H1 (cell line): ENCODE measurements around the gene CEP57. TPM values are rescaled to one million over a fixed set of nuclear protein-coding genes. Genes with fewer than 3 reads are reported as not detected.

ENCODE experiments used
- CTCF ChIA-PET: fragments of 300-600 bp; sonication (Branson Sonifier 250); formaldehyde crosslinking; loops from one replicate; lab custom pipeline; 2021; ENCODE audit not compliant: partially characterized antibody; lab: Charles Lee
- POLR2A ChIA-PET: fragments of 300-600 bp; sonication (Branson Sonifier 250); formaldehyde crosslinking; loops from one replicate; lab custom pipeline; 2021; ENCODE audit warnings: inconsistent platforms; ENCODE audit not compliant: partially characterized antibody; lab: Charles Lee
- DNase-seq, 2 experiments: peaks; one replicate each; pipeline versions ENCODE4 v3.0.0 to v3.0.0-alpha.2; 2010 to 2022; ENCODE audit warnings: low spot score in 2 of 2, low read depth in 1 of 2, mixed read lengths in 1 of 2
- FAIRE-seq: peaks from 2 replicates; lab custom pipeline; 2011; peaks lifted over from hg19 to GRCh38; lab: Jason Lieb, UNC
- H2AFZ ChIP-seq: 2 replicates; pipeline ENCODE4 v1.8.1; 2012; ENCODE audit warnings: low read length, inconsistent platforms
- H2AK5ac ChIP-seq: 2 replicates; pipeline ENCODE4 v1.6.1; 2013; ENCODE audit warnings: low read depth, low read length
- H2BK120ac ChIP-seq: replicated peaks from 2 replicates; pipeline ENCODE3; 2013; ENCODE audit warnings: low read depth, low read length, inconsistent platforms
- H2BK12ac ChIP-seq: 2 replicates; pipeline ENCODE4 v1.6.1; 2013; ENCODE audit warnings: low read depth, low read length
- H2BK15ac ChIP-seq: 2 replicates; pipeline ENCODE4 v1.6.1; 2013; ENCODE audit warnings: low read length
- H2BK20ac ChIP-seq: 2 replicates; pipeline ENCODE4 v1.6.1; 2013; ENCODE audit warnings: low read length
- H2BK5ac ChIP-seq: 2 replicates; pipeline ENCODE4 v1.6.1; 2013; ENCODE audit warnings: low read depth, low read length
- H3K14ac ChIP-seq: 2 replicates; pipeline ENCODE4 v1.6.1; 2013; ENCODE audit warnings: inconsistent platforms; ENCODE audit not compliant: insufficient read length
- H3K18ac ChIP-seq: 2 replicates; pipeline ENCODE4 v1.6.1; 2013; ENCODE audit warnings: low read length; ENCODE audit errors: extremely low read depth
- H3K23ac ChIP-seq: 2 replicates; pipeline ENCODE4 v1.6.1; 2013; ENCODE audit warnings: inconsistent platforms; ENCODE audit not compliant: insufficient read length
- H3K23me2 ChIP-seq: 2 replicates; pipeline ENCODE4 v1.6.1; 2013; ENCODE audit warnings: low read depth, low read length
- H3K27ac ChIP-seq: 2 replicates; pipeline ENCODE4 v1.6.1; 2011; ENCODE audit warnings: low read depth, low read length, inconsistent platforms
- H3K27me3 ChIP-seq, 4 experiments: replicated peaks in 1 of 4; 1 replicate in 1 of 4; 2 replicates in 3 of 4; pipeline versions ENCODE4 v1.6.1 to v1.8.1; 2011 to 2013; ENCODE audit warnings: low read length in 3 of 4, mild to moderate bottlenecking in 3 of 4, inconsistent platforms in 2 of 4, mixed read lengths in 2 of 4, moderate library complexity in 1 of 4; ENCODE audit not compliant: control insufficient read depth in 3 of 4, insufficient read depth in 3 of 4; ENCODE audit errors: extremely low read depth in 1 of 4
- H3K36me3 ChIP-seq, 4 experiments: 2 replicates each; pipeline versions ENCODE4 v1.6.1 to v1.8.1; 2011 to 2013; ENCODE audit warnings: mild to moderate bottlenecking in 4 of 4, low read length in 3 of 4, moderate library complexity in 2 of 4, control low read depth in 1 of 4, inconsistent platforms in 1 of 4; ENCODE audit not compliant: insufficient read depth in 4 of 4, control insufficient read depth in 2 of 4
- H3K4ac ChIP-seq: replicated peaks from 2 replicates; pipeline ENCODE3; 2013; ENCODE audit warnings: low read length, low read depth, mixed read lengths, inconsistent platforms; ENCODE audit not compliant: insufficient read length
- H3K4me1 ChIP-seq, 4 experiments: replicated peaks in 1 of 4; 1 replicate in 1 of 4; 2 replicates in 3 of 4; pipeline versions ENCODE4 v1.6.1 to v1.8.1; 2011 to 2013; ENCODE audit warnings: low read length in 3 of 4, inconsistent platforms in 2 of 4, mixed read lengths in 1 of 4; ENCODE audit not compliant: insufficient read depth in 4 of 4, control insufficient read depth in 3 of 4
- H3K4me2 ChIP-seq, 2 experiments: 2 replicates each; pipeline versions ENCODE4 v1.6.1 to v1.8.1; 2011 to 2013; ENCODE audit warnings: low read depth in 2 of 2, low read length in 2 of 2, control low read depth in 1 of 2, inconsistent platforms in 1 of 2, mild to moderate bottlenecking in 1 of 2; ENCODE audit not compliant: insufficient read depth in 1 of 2
- H3K4me3 ChIP-seq, 4 experiments: fragments of 200-600, 300-600 bp in 1 of 4; sonication (generic), shearing (Covaris generic), sonication (Bioruptor Twin) in 1 of 4; 2 replicates each; pipeline versions ENCODE4 v1.5.1 to v1.8.1; 2011 to 2016; ENCODE audit warnings: low read length in 4 of 4, low read depth in 3 of 4, control low read depth in 2 of 4, inconsistent platforms in 2 of 4, mild to moderate bottlenecking in 2 of 4, mixed read lengths in 1 of 4, moderate library complexity in 1 of 4; ENCODE audit not compliant: insufficient read depth in 2 of 4; ENCODE audit errors: extremely low read depth in 1 of 4
- H3K56ac ChIP-seq: replicated peaks from 2 replicates; pipeline ENCODE3; 2013; ENCODE audit warnings: low read depth, mild to moderate bottlenecking, mixed read lengths, low read length, inconsistent platforms; ENCODE audit not compliant: insufficient read length
- H3K79me1 ChIP-seq: 2 replicates; pipeline ENCODE4 v1.6.1; 2013; ENCODE audit warnings: low read depth, low read length, control low read depth
- H3K79me2 ChIP-seq, 2 experiments: 2 replicates each; pipeline versions ENCODE4 v1.6.1 to v1.8.1; 2012 to 2013; ENCODE audit warnings: low read length in 2 of 2, mild to moderate bottlenecking in 2 of 2, inconsistent platforms in 1 of 2; ENCODE audit not compliant: insufficient read depth in 2 of 2, control insufficient read depth in 1 of 2
- H3K9ac ChIP-seq, 4 experiments: replicated peaks in 1 of 4; 1 replicate in 1 of 4; 2 replicates in 3 of 4; pipeline versions ENCODE4 v1.6.1 to v1.8.1; 2011 to 2013; ENCODE audit warnings: low read depth in 3 of 4, low read length in 3 of 4, control low read depth in 2 of 4, mild to moderate bottlenecking in 2 of 4, moderate library complexity in 2 of 4, inconsistent platforms in 1 of 4; ENCODE audit errors: extremely low read depth in 1 of 4
- H3K9me3 ChIP-seq, 2 experiments: 2 replicates each; pipeline versions ENCODE4 v1.6.1 to v1.8.1; 2012 to 2013; ENCODE audit warnings: mild to moderate bottlenecking in 2 of 2, moderate library complexity in 2 of 2, control low read depth in 1 of 2, inconsistent platforms in 1 of 2, low read depth in 1 of 2, low read length in 1 of 2, mixed read lengths in 1 of 2; ENCODE audit not compliant: insufficient read depth in 2 of 2
- H4K20me1 ChIP-seq, 2 experiments: replicated peaks in 1 of 2; 2 replicates each; pipeline versions ENCODE3 to v1.8.1; 2011 to 2013; ENCODE audit warnings: inconsistent platforms in 2 of 2, low read length in 2 of 2, mild to moderate bottlenecking in 1 of 2; ENCODE audit not compliant: insufficient read depth in 2 of 2, control insufficient read depth in 1 of 2
- H4K5ac ChIP-seq: 2 replicates; pipeline ENCODE4 v1.6.1; 2013; ENCODE audit warnings: low read length, low read depth, mixed read lengths, inconsistent platforms; ENCODE audit not compliant: insufficient read length
- H4K8ac ChIP-seq: 2 replicates; pipeline ENCODE4 v1.8.0; 2013; ENCODE audit warnings: mild to moderate bottlenecking, moderate library complexity, low read length, inconsistent platforms; ENCODE audit not compliant: insufficient read depth; ENCODE audit errors: extremely low read depth
- H4K91ac ChIP-seq: replicated peaks from 2 replicates; pipeline ENCODE3; 2013; ENCODE audit warnings: low read length, mixed read lengths, inconsistent platforms; ENCODE audit not compliant: insufficient read length
- CEBPB ChIP-seq: IDR thresholded peaks from 2 replicates; pipeline ENCODE4 v1.6.1; 2012; ENCODE audit warnings: low read depth, low read length
- CHD1 ChIP-seq: IDR thresholded peaks from 2 replicates; pipeline ENCODE4 v1.6.1; 2012; ENCODE audit warnings: low read depth, low read length, improper control_type of control experiment
- CHD2 ChIP-seq: IDR thresholded peaks from 2 replicates; pipeline ENCODE4 v1.6.1; 2012; ENCODE audit warnings: low read length, improper control_type of control experiment
- EGR1 ChIP-seq: IDR thresholded peaks from 2 replicates; pipeline ENCODE4 v1.6.1; 2011; ENCODE audit warnings: low read depth, low read length, borderline replicate concordance
- FOSL1 ChIP-seq: IDR thresholded peaks from 2 replicates; pipeline ENCODE4 v1.6.1; 2011; ENCODE audit warnings: mild to moderate bottlenecking, low read depth, low read length, moderate library complexity; ENCODE audit not compliant: insufficient read depth
- GTF2F1 ChIP-seq: IDR thresholded peaks from 2 replicates; pipeline ENCODE4 v1.6.1; 2012; ENCODE audit warnings: low read depth, low read length, improper control_type of control experiment, borderline replicate concordance
- HDAC2 ChIP-seq, 2 experiments: fragments of 300-600 bp in 1 of 2; sonication (generic) in 1 of 2; IDR thresholded peaks; 2 replicates each; pipeline ENCODE4 v1.6.1; 2011 to 2012; ENCODE audit warnings: low read depth in 2 of 2, low read length in 2 of 2, mild to moderate bottlenecking in 2 of 2, moderate library complexity in 2 of 2, borderline replicate concordance in 1 of 2, inconsistent platforms in 1 of 2
- POU5F1 ChIP-seq: IDR thresholded peaks from 2 replicates; pipeline ENCODE4 v1.6.1; 2011; ENCODE audit warnings: low read depth, mild to moderate bottlenecking, low read length, moderate library complexity
- RAD21 ChIP-seq, 2 experiments: IDR thresholded peaks in 1 of 2; conservative IDR thresholded peaks in 1 of 2; 2 replicates each; pipeline ENCODE4 v1.6.1; 2011; ENCODE audit warnings: low read depth in 2 of 2, low read length in 2 of 2, improper control_type of control experiment in 1 of 2, inconsistent platforms in 1 of 2, mild to moderate bottlenecking in 1 of 2, moderate library complexity in 1 of 2
- RFX5 ChIP-seq: IDR thresholded peaks from 2 replicates; pipeline ENCODE4 v1.6.1; 2011; ENCODE audit warnings: low read depth, low read length, improper control_type of control experiment, borderline replicate concordance
- SIRT6 ChIP-seq: IDR thresholded peaks from one replicate; pipeline ENCODE4 v1.7.1; 2012; ENCODE audit warnings: low read length, inconsistent platforms
- SRF ChIP-seq: IDR thresholded peaks from 2 replicates; pipeline ENCODE4 v1.6.1; 2011; ENCODE audit warnings: mild to moderate bottlenecking, low read depth, low read length, moderate library complexity
- TCF12 ChIP-seq: IDR thresholded peaks from 2 replicates; pipeline ENCODE4 v1.6.1; 2011; ENCODE audit warnings: low read depth, mild to moderate bottlenecking, low read length
- TEAD4 ChIP-seq: IDR thresholded peaks from 2 replicates; pipeline ENCODE4 v1.6.1; 2012; ENCODE audit warnings: low read depth, low read length, inconsistent platforms, mixed read lengths
- YY1 ChIP-seq: IDR thresholded peaks from 2 replicates; pipeline ENCODE4 v1.6.1; 2011; ENCODE audit warnings: low read depth, mild to moderate bottlenecking, low read length
- WGBS, 2 experiments: shearing (Covaris generic) in 1 of 2; methylation state at CpG; one replicate each; pipeline versions ENCODE4 v1.1.6 to v1.1.7; 2013 to 2015; ENCODE audit warnings: low lambda C conversion rate in 2 of 2, mixed read lengths in 2 of 2, inconsistent platforms in 1 of 2, low coverage in 1 of 2, missing lambda C conversion rate in 1 of 2; ENCODE audit not compliant: insufficient replicate concordance in 2 of 2, insufficient coverage in 1 of 2, insufficient read length in 1 of 2; ENCODE audit errors: extremely low coverage in 1 of 2, missing lambda C conversion rate in 1 of 2; 5-methylcytosine and 5-hydroxymethylcytosine counted together
- polyA plus RNA-seq, 7 experiments: library from polyadenylated mRNA; depleted of rRNA in 3 of 7; stranded (reverse) in 5 of 7; unstranded in 2 of 7; fragments of >200 nt in 5 of 7; fragments of 200-250 nt in 2 of 7; gene quantifications; 1 replicate in 5 of 7; 2 replicates in 1 of 7; 4 replicates in 1 of 7; pipeline versions ENCODE4 v1.2.1 to v1.2.3, GENCODE V29; 2011 to 2013; ENCODE audit warnings: missing spikeins in 2 of 7, mixed read lengths in 2 of 7
- total RNA-seq: library from RNA; stranded (reverse); fragmentation: NEBNext Ultra II Directional; extraction: Animal tissue kit (Norgen Biotek cat#: 25700); gene quantifications from 2 replicates; pipeline ENCODE4 v1.2.1, GENCODE V29; 2021

Gene CEP57
- total and polyA plus RNA-seq, 2 of the 8 experiments (the other 6 are each of a cell fraction or from before 2014, with no cell fraction given), result 26.3 to 72.7 TPM

- H3K27ac ChIP-seq, result no peak overlapping the region
- H3K14ac ChIP-seq, result no peak overlapping the region
- H3K56ac ChIP-seq, result no peak overlapping the region
- H3K36me3 ChIP-seq, result peaks cover 0 to 5% (median 0%) of the 10 kb centered on the region in 4 experiments; a peak in 1 of 8 replicates
- H2AFZ ChIP-seq, result no peak overlapping the region
- no peak overlapping the region for H4K8ac ChIP-seq
- no peak overlapping the region for H3K4ac ChIP-seq
- FAIRE-seq, result no peak
- no peak overlapping the region for H3K18ac ChIP-seq
- no peak overlapping the region for H2AK5ac ChIP-seq
- H4K20me1 ChIP-seq, result peaks cover 2 to 7% of the 10 kb centered on the region in 2 experiments
- H3K4me3 ChIP-seq, result peak overlapping the region in 1 of 4 experiments; percentile 88; a peak in 2 of 8 replicates
- ChIA-PET CTCF (interaction anchor here (1.0 to 3.1 kb wide), 4 partner anchors 43 to 725 kb away, joined by 3 to 9 read pairs (median 4); no protein-coding TSS in a partner anchor), POLR2A (no interaction called here)
- H3K9me3 ChIP-seq, result no peaks in the 10 kb centered on the region
- no peak overlapping the region for H2BK15ac ChIP-seq
- peak overlapping the region; percentile 68 to 84; a peak in 3 of 4 replicates for H3K4me2 ChIP-seq
- no peak overlapping the region for H2BK12ac ChIP-seq
- 78% methylated on average over 8 of the region's 8 CpGs; no CpG with 5 or more reads in 1 of the 2 experiments for WGBS, 2 experiments
- no peak overlapping the region for H3K23ac ChIP-seq
- no peak overlapping the region for H3K9ac ChIP-seq
- peaks cover 18 to 81% of the 10 kb centered on the region in 2 experiments for H3K79me2 ChIP-seq
- peaks cover 0 to 9% (median 0%) of the 10 kb centered on the region in 4 experiments; a peak in 1 of 7 replicates for H3K4me1 ChIP-seq
- no peak for DNase-seq
- no peak overlapping the region for H2BK120ac ChIP-seq
- no peak overlapping the region for H2BK20ac ChIP-seq
- H3K27me3 ChIP-seq, result no peaks in the 10 kb centered on the region
- H2BK5ac ChIP-seq, result no peak overlapping the region
- no peak overlapping the region for H4K91ac ChIP-seq
- no peak overlapping the region for H4K5ac ChIP-seq
- peaks cover 4% of the 10 kb centered on the region; the same call in 1 of the 2 replicates for H3K79me1 ChIP-seq
- peaks cover 6% of the 10 kb centered on the region for H3K23me2 ChIP-seq
- TF ChIP-seq RFX5 (no peak), CHD2 (no peak), CHD1 (no peak), TEAD4 (no peak), CEBPB (no peak), HDAC2 (IDR thresholded peaks at IDR 0.05; ENCODE audit: borderline replicate concordance in 1 of 2, low read depth in 2 of 2, low read length in 2 of 2) (no peak), GTF2F1 (no peak), RAD21 (IDR thresholded peaks at IDR 0.05 in 1 of 2, conservative IDR thresholded peaks at IDR 0.05 in 1 of 2; ENCODE audit: low read depth in 2 of 2, low read length in 2 of 2) (no peak), TCF12 (no peak), EGR1 (no peak), YY1 (no peak), SRF (no peak), SIRT6 (no peak), FOSL1 (no peak), POU5F1 (no peak)
Observed at GRCh38 chr11:95792200-95792599, 1.9 kb downstream of the CEP57 start.
